ENCODE data around the gene PTPN2. TPM values are rescaled to one million over a fixed set of nuclear protein-coding genes. Genes with fewer than 3 reads are reported as not detected.

The PTPN2 gene
- total RNA-seq, 4 donors from 2014 or later = 36.9 to 49.2 (median 38.7) TPM

- TF ChIP-seq POLR2AphosphoS5 (IDR thresholded peaks at IDR 0.05) (no peak), EP300 (IDR thresholded peaks at IDR 0.05) (no peak), CTCF (IDR thresholded peaks at IDR 0.05) (no peak), POLR2A (IDR thresholded peaks at IDR 0.05) (no peak)
- Histone ChIP-seq H3K27ac (no peak overlapping the region), H3K27me3 (no peaks in the 10 kb centered on the region), H3K9me3 (no peaks in the 10 kb centered on the region), H3K36me3 (peaks cover 15% of the 10 kb centered on the region), H3K4me1 (no peaks in the 10 kb centered on the region), H3K4me3 (no peak overlapping the region)
- 88% methylated on average over 5 of the region's 5 CpGs for WGBS
- DNase-seq (ENCODE audit: low spot score in 2 of 2) = no peak
Measured at GRCh38 chr18:12791610-12792009, 92.4 kb downstream of the PTPN2 start.

- 93% methylated on average over 2 of the region's 2 CpGs for WGBS
- Histone ChIP-seq H3K4me1 (no peaks in the 10 kb centered on the region), H3K4me3 (no peak overlapping the region), H3K27ac (no peak overlapping the region), H3K36me3 (no peaks in the 10 kb centered on the region), H3K27me3 (no peaks in the 10 kb centered on the region), H3K9me3 (no peaks in the 10 kb centered on the region)
- no peak for DNase-seq (ENCODE audit: low spot score in 2 of 2)
- TF ChIP-seq CTCF (IDR thresholded peaks at IDR 0.05) (no peak), POLR2AphosphoS5 (IDR thresholded peaks at IDR 0.05) (no peak), EP300 (IDR thresholded peaks at IDR 0.05) (no peak), POLR2A (IDR thresholded peaks at IDR 0.05) (no peak)
Measured at GRCh38 chr18:12786669-12787068, 97.4 kb downstream of the PTPN2 start.

GRCh38 chr18:12783524-12783923, 100.5 kb downstream of the PTPN2 start:
- TF ChIP-seq EP300 (IDR thresholded peaks at IDR 0.05) (no peak), POLR2A (IDR thresholded peaks at IDR 0.05) (no peak), POLR2AphosphoS5 (IDR thresholded peaks at IDR 0.05) (no peak), CTCF (IDR thresholded peaks at IDR 0.05) (no peak)
- Histone ChIP-seq H3K4me3 (no peak overlapping the region), H3K4me1 (no peaks in the 10 kb centered on the region), H3K27ac (no peak overlapping the region), H3K9me3 (no peaks in the 10 kb centered on the region), H3K27me3 (no peaks in the 10 kb centered on the region), H3K36me3 (no peaks in the 10 kb centered on the region)
- DNase-seq (ENCODE audit: low spot score in 2 of 2) = no peak
- WGBS = 78% methylated on average over 8 of the region's 8 CpGs

- Histone ChIP-seq H3K27me3 (no peaks in the 10 kb centered on the region), H3K36me3 (no peaks in the 10 kb centered on the region), H3K27ac (no peak overlapping the region), H3K9me3 (no peaks in the 10 kb centered on the region), H3K4me3 (no peak overlapping the region), H3K4me1 (no peaks in the 10 kb centered on the region)
- 93% methylated on average over 6 of the region's 6 CpGs for WGBS
- DNase-seq (ENCODE audit: low spot score in 2 of 2) = no peak
- TF ChIP-seq EP300 (IDR thresholded peaks at IDR 0.05) (no peak), CTCF (IDR thresholded peaks at IDR 0.05) (no peak), POLR2AphosphoS5 (IDR thresholded peaks at IDR 0.05) (no peak)
Measured at GRCh38 chr18:12782521-12782920, 101.5 kb downstream of the PTPN2 start.

GRCh38 chr18:12779456-12779855, 104.6 kb downstream of the PTPN2 start:
- TF ChIP-seq POLR2AphosphoS5 (IDR thresholded peaks at IDR 0.05) (no peak), CTCF (IDR thresholded peaks at IDR 0.05) (no peak), EP300 (IDR thresholded peaks at IDR 0.05) (no peak), POLR2A (IDR thresholded peaks at IDR 0.05) (no peak)
- Histone ChIP-seq H3K36me3 (no peaks in the 10 kb centered on the region), H3K27ac (no peak overlapping the region), H3K4me1 (no peaks in the 10 kb centered on the region), H3K9me3 (no peaks in the 10 kb centered on the region), H3K27me3 (no peaks in the 10 kb centered on the region), H3K4me3 (no peak overlapping the region)
- 95% methylated on average over 21 of the region's 21 CpGs for WGBS
- DNase-seq (ENCODE audit: low spot score in 2 of 2) = no peak
